Prostate gland (tissue), 2 donors: ENCODE data around the gene CLK3. TPM values are rescaled to one million over a fixed set of nuclear protein-coding genes. Genes with fewer than 3 reads are reported as not detected.

ENCODE experiments used
- DNase-seq: peaks from one replicate; pipeline ENCODE4 v3.0.0-alpha.2; 2019; ENCODE audit warnings: low spot score
- H3K27ac ChIP-seq, 2 donors: fragments of 200-600 bp; sonication (generic); 2 replicates each; pipeline ENCODE4 v1.5.1; 2017 to 2019
- H3K27me3 ChIP-seq: fragments of 200-600 bp; sonication (generic); replicated peaks from 2 replicates; pipeline ENCODE4 v1.5.1; 2019; ENCODE audit not compliant: insufficient read depth
- H3K36me3 ChIP-seq, 2 donors: fragments of 200-600 bp; sonication (generic); 1 replicate in 1 of 2; 2 replicates in 1 of 2; pipeline versions ENCODE4 v1.5.1 to v1.8.1; 2017 to 2019
- H3K4me1 ChIP-seq: fragments of 200-600 bp; sonication (generic); replicated peaks from 2 replicates; pipeline ENCODE4 v1.5.1; 2019
- H3K4me3 ChIP-seq, 2 donors: fragments of 200-600 bp; sonication (generic); 2 replicates each; pipeline ENCODE4 v1.5.1; 2017 to 2019
- H3K9me3 ChIP-seq: fragments of 200-600 bp; sonication (generic); 2 replicates; pipeline ENCODE4 v1.5.1; 2017
- POLR2A ChIP-seq: fragments of 450-650 bp; IDR thresholded peaks from one replicate; pipeline ENCODE4 v1.6.1; 2016; ENCODE audit warnings: antibody characterized with exemption, mild to moderate bottlenecking
- POLR2AphosphoS5 ChIP-seq: sonication (generic); formaldehyde crosslinking; IDR thresholded peaks from one replicate; pipeline ENCODE4 v1.6.1; 2017; ENCODE audit warnings: antibody characterized with exemption
- WGBS: methylation state at CpG from one replicate; pipeline ENCODE4 v1.1.5; 2018; 5-methylcytosine and 5-hydroxymethylcytosine counted together
- intact Hi-C: fragments of 100-400 bp; cut with DNase I; formaldehyde crosslinking; loops from one replicate; pipeline ENCODE4 v1.14.2; 2022
- total RNA-seq, 2 donors: library from RNA; depleted of rRNA; stranded (reverse); fragments of >200 nt; gene quantifications; one replicate each; pipeline ENCODE4 v1.1.0, GENCODE V29; 2016
- TF ChIP-seq, protein P1 (sequence below), 4 experiments: fragments of 200-600 bp in 2 of 4; fragments of 450-650 bp in 2 of 4; sonication (generic) in 2 of 4; IDR thresholded peaks; 1 replicate in 3 of 4; 2 replicates in 1 of 4; pipeline ENCODE4 v1.5.1; 2016 to 2019; ENCODE audit warnings: antibody characterized with exemption in 4 of 4, mild to moderate bottlenecking in 2 of 4, moderate library complexity in 2 of 4

The CLK3 gene
- total RNA-seq, 2 donors from 2014 or later, result 140 to 180 TPM

DNA sequence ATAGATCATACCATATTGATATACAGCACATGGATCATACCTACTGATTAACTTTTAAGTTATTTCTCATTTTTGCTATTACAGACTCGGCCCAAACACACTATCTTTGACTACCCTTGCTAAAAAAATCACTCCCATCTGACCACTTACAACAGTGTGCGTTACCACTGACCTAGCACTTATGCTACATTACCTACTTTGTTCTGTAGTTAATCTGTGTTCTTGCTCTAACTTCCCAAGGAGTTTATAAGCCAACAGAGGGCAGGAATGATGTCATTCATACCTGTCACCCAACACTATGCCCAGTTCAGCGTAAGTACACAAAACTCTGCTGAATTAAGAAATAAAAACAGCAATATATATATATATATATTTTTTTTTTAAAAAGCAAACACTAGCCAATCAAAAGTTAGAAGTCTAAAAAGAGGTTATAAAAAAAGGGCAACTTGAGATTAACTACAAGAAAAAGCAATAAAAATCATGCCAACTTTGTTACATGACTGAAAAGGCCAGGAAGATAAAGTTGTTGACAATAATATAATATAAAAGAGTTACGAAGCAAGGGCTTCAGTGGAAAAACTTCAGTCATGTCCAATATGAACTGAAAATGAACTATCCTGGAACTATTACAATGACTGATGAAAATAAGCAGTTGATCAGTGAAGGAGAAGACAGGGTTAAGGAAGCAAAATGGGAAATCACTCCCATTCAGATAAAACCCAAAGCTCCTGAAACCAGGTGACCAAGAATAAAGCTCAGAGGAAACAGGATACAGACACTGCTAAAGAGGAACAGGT lies 46.6 kb downstream of the CLK3 start:
- intact Hi-C loops, result no loop called here

DNA sequence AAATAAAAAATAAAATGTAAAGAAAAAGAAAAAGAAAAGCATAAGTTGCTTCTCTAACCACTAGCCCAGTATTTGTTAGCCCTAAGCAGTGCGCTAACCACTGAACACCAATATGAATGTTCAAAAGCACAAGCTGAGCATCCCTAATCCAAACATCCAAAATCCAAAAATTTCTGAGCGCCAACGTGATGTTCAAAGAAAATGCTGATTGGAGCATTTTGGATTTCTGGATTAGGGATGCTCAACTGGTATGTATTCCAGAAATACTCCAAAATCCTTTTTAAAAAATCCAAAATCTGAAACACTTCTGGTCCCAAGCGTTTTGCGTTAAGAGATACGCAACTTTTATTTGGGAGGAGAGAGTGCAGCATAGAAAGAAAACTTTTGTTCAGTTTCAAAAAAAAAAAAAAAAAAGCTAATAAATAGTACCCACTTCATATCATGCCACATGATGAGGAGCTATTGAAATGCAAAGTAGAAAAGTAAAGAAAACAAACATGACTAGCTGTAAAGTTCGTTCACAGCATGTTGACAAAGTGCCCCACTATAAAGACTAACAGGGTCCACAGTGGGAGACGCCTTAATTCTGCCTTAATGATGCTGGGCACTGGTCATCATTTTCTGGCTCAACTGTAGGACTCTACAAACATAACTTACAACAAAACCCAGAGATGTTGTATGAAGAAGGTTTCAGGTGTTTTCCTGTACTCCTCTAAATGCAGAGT lies 47.8 kb downstream of the CLK3 start:
- TF ChIP-seq POLR2AphosphoS5, result no peak
- Histone ChIP-seq H3K27ac (peak overlapping the region; percentile 6 to 63), H3K4me3 (no peak overlapping the region), H3K36me3 (no peaks in the 10 kb centered on the region), H3K27me3 (no peaks in the 10 kb centered on the region), H3K4me1 (peaks cover 25% of the 10 kb centered on the region), H3K9me3 (no peaks in the 10 kb centered on the region)
- WGBS, result 75% methylated on average over 8 of the region's 8 CpGs
- DNase-seq, result no peak
- intact Hi-C loops, result no loop called here

More for the DNA sequence above, 46.6 kb downstream of the CLK3 start:
- no peak for DNase-seq
- TF ChIP-seq POLR2AphosphoS5 (no peak), POLR2A (no peak)
- TF ChIP-seq, protein P1, sequence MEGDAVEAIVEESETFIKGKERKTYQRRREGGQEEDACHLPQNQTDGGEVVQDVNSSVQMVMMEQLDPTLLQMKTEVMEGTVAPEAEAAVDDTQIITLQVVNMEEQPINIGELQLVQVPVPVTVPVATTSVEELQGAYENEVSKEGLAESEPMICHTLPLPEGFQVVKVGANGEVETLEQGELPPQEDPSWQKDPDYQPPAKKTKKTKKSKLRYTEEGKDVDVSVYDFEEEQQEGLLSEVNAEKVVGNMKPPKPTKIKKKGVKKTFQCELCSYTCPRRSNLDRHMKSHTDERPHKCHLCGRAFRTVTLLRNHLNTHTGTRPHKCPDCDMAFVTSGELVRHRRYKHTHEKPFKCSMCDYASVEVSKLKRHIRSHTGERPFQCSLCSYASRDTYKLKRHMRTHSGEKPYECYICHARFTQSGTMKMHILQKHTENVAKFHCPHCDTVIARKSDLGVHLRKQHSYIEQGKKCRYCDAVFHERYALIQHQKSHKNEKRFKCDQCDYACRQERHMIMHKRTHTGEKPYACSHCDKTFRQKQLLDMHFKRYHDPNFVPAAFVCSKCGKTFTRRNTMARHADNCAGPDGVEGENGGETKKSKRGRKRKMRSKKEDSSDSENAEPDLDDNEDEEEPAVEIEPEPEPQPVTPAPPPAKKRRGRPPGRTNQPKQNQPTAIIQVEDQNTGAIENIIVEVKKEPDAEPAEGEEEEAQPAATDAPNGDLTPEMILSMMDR (IDR thresholded peaks at IDR 0.05), result no peak
- H3K9me3 ChIP-seq, result no peaks in the 10 kb centered on the region
- no peak overlapping the region for H3K4me3 ChIP-seq
- peaks cover 25% of the 10 kb centered on the region for H3K4me1 ChIP-seq
- no peaks in the 10 kb centered on the region for H3K36me3 ChIP-seq
- peak overlapping the region in 1 of 2 donors; percentile 31 for H3K27ac ChIP-seq
- 82% methylated on average over 4 of the region's 4 CpGs for WGBS
- no peaks in the 10 kb centered on the region for H3K27me3 ChIP-seq

DNA sequence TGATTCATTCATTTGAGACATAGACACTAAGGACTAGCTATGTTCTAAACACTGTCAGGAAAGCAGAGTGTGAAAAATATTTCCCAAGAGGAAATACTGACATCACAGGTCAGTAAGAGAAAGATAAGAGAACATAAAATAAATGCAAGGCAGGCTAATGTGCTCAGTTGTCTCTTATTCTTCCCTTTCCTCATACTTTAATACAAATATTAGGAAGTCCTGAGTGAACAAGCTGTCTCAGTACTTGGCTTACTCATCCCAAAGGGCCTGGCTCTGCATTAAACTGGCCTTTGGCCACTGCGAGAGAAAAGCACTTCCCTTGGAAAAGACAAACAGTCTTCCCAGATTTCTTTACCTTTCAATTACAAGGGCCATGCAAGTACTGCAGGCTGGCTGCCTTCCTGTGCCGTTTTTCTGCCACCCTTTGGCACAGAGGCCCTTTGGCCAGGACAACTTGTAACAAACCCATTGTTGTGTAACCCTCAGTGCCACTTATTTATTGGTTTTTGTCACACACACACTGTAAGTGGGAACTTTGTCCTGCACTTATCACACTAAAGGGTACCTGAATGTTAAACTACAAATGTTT lies 48.5 kb downstream of the CLK3 start:
- Histone ChIP-seq H3K4me3 (no peak overlapping the region), H3K27ac (peak overlapping the region; percentile 17 to 63), H3K4me1 (peaks cover 25% of the 10 kb centered on the region), H3K36me3 (no peaks in the 10 kb centered on the region), H3K9me3 (no peaks in the 10 kb centered on the region), H3K27me3 (no peaks in the 10 kb centered on the region)
- WGBS, result 9% methylated on average over 2 of the region's 2 CpGs
- intact Hi-C loops, result no loop called here
- peak; percentile 87 for DNase-seq
- TF ChIP-seq POLR2AphosphoS5 (peak; percentile 85), POLR2A (no peak)
- TF ChIP-seq, protein P1 (IDR thresholded peaks at IDR 0.05), result no peak

DNA sequence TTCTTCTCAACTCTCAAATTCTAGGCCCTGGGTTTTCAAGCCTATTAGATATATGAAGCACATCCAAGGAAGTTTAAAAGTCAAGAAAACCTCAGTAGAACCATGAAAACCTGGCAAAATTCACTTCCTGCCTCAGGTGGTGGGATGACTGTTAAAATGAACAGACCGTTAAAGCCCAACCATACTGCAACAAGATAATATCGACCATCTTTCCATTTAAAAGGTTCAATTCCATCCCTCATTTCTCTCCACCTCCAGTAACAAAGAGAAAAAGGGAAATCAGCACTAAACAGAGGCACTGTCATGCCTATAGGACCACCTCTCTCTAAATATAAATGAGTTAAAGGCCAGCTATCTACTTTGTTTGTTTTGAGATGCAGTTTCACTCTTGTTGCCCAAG lies 49.0 kb downstream of the CLK3 start:
- 63% methylated on average over 2 of the region's 2 CpGs for WGBS
- Histone ChIP-seq H3K4me1 (peaks cover 25% of the 10 kb centered on the region), H3K4me3 (no peak overlapping the region), H3K27me3 (no peaks in the 10 kb centered on the region), H3K27ac (peak overlapping the region; percentile 17 to 63), H3K9me3 (no peaks in the 10 kb centered on the region), H3K36me3 (no peaks in the 10 kb centered on the region)
- DNase-seq, result no peak
- intact Hi-C loops, result no loop called here
- no peak for TF ChIP-seq POLR2AphosphoS5
- TF ChIP-seq POLR2A, result no peak

DNA sequence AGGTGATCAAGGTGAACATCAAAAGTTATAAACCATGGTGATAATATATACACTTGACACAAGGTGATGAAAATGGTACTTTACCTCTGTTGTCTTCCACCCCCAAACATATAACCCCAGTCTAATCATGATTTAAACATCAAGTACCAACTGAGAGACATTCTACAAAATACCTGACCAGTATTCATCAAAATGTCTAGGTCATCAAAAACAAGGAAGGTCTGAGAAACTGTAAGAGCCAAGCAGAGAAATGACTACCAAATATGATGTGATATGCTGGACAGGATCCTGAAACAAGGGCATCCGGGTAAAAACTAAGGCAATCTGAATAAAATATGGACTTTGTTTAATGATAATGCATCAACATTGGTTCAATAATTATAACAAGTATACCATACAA lies 52.3 kb downstream of the CLK3 start:
- 73% methylated on average over 1 of the region's 1 CpG for WGBS

More for the DNA sequence above, 52.3 kb downstream of the CLK3 start:
- no peak overlapping the region for H3K4me3 ChIP-seq
- H3K36me3 ChIP-seq, result peaks cover 0 to 4% of the 10 kb centered on the region in 2 donors
- no peak overlapping the region for H3K27ac ChIP-seq
- TF ChIP-seq POLR2A (no peak), POLR2AphosphoS5 (no peak)
- TF ChIP-seq, protein P1 (IDR thresholded peaks at IDR 0.05), result no peak
- H3K9me3 ChIP-seq, result no peaks in the 10 kb centered on the region
- intact Hi-C loops, result no loop called here
- no peak for DNase-seq
- H3K4me1 ChIP-seq, result peaks cover 19% of the 10 kb centered on the region
- H3K27me3 ChIP-seq, result no peaks in the 10 kb centered on the region
